MM.1S (cell line): Measurements from ENCODE around the gene ENPP1.

ENCODE experiments used
- DNase-seq: peaks from one replicate; pipeline ENCODE4 v3.0.0-alpha.2; 2015
- H2AFZ ChIP-seq: fragments of 300-600 bp; sonication (generic); 2 replicates; pipeline ENCODE4 v1.6.0; 2016; ENCODE audit warnings: antibody characterized with exemption, low read length
- H3F3A ChIP-seq: fragments of 300-600 bp; sonication (generic); 2 replicates; pipeline ENCODE4 v1.6.1; 2016; ENCODE audit warnings: mild to moderate bottlenecking, antibody characterized with exemption, low read length, moderate library complexity, mixed read lengths; ENCODE audit not compliant: insufficient read depth
- H3K27ac ChIP-seq: fragments of 300-600 bp; sonication (generic); 2 replicates; pipeline ENCODE4 v1.5.1; 2016; ENCODE audit warnings: mild to moderate bottlenecking, low read length
- H3K27me3 ChIP-seq: fragments of 300-600 bp; sonication (generic); replicated peaks from 2 replicates; pipeline ENCODE4 v1.6.0; 2016; ENCODE audit warnings: low read length; ENCODE audit not compliant: insufficient read depth
- H3K36me3 ChIP-seq: fragments of 300-600 bp; sonication (generic); replicated peaks from 2 replicates; pipeline ENCODE4 v1.6.1; 2016; ENCODE audit warnings: mild to moderate bottlenecking, low read length, mixed read lengths; ENCODE audit not compliant: insufficient read depth
- H3K4me1 ChIP-seq: fragments of 300-600 bp; sonication (generic); 2 replicates; pipeline ENCODE4 v1.6.1; 2016; ENCODE audit warnings: low read length, mixed read lengths
- H3K4me2 ChIP-seq: fragments of 300-600 bp; sonication (generic); 2 replicates; pipeline ENCODE4 v1.6.0; 2016; ENCODE audit warnings: low read depth, low read length
- H3K4me3 ChIP-seq: fragments of 300-600 bp; sonication (generic); 2 replicates; pipeline ENCODE4 v1.5.1; 2016; ENCODE audit warnings: low read length, mixed read lengths
- H3K79me2 ChIP-seq: fragments of 300-600 bp; sonication (generic); 2 replicates; pipeline ENCODE4 v1.6.1; 2016; ENCODE audit warnings: mixed run types, low read length, mixed read lengths
- H3K9ac ChIP-seq: fragments of 300-600 bp; sonication (generic); 2 replicates; pipeline ENCODE4 v1.6.1; 2016; ENCODE audit warnings: low read length, mixed read lengths
- H3K9me2 ChIP-seq: fragments of 300-600 bp; sonication (generic); replicated peaks from 2 replicates; pipeline ENCODE4 v1.6.1; 2016; ENCODE audit warnings: mild to moderate bottlenecking, low read length, mixed read lengths; ENCODE audit not compliant: insufficient read depth
- H3K9me3 ChIP-seq: fragments of 300-600 bp; sonication (generic); replicated peaks from 2 replicates; pipeline ENCODE4 v1.6.1; 2016; ENCODE audit warnings: mild to moderate bottlenecking, low read length, mixed read lengths; ENCODE audit not compliant: insufficient read depth
- H4K20me1 ChIP-seq: fragments of 300-600 bp; sonication (generic); 2 replicates; pipeline ENCODE4 v1.6.1; 2016; ENCODE audit warnings: mild to moderate bottlenecking, low read length, moderate library complexity, mixed read lengths; ENCODE audit not compliant: insufficient read depth
- EZH2 ChIP-seq: fragments of 300-600 bp; sonication (generic); optimal IDR thresholded peaks from 2 replicates; pipeline ENCODE3; 2017; ENCODE audit warnings: low read depth, mild to moderate bottlenecking, antibody characterized with exemption, low read length, mixed read lengths
- EZH2phosphoT487 ChIP-seq: fragments of 300-600 bp; sonication (generic); IDR thresholded peaks from 2 replicates; pipeline ENCODE4 v1.6.1; 2018; ENCODE audit warnings: antibody characterized with exemption, low read length
- TF ChIP-seq, protein P1 (sequence below): fragments of 300-600 bp; sonication (generic); IDR thresholded peaks from 2 replicates; pipeline ENCODE4 v1.5.1; 2016; ENCODE audit warnings: antibody characterized with exemption, low read length, mixed read lengths

The ENPP1 gene

DNA sequence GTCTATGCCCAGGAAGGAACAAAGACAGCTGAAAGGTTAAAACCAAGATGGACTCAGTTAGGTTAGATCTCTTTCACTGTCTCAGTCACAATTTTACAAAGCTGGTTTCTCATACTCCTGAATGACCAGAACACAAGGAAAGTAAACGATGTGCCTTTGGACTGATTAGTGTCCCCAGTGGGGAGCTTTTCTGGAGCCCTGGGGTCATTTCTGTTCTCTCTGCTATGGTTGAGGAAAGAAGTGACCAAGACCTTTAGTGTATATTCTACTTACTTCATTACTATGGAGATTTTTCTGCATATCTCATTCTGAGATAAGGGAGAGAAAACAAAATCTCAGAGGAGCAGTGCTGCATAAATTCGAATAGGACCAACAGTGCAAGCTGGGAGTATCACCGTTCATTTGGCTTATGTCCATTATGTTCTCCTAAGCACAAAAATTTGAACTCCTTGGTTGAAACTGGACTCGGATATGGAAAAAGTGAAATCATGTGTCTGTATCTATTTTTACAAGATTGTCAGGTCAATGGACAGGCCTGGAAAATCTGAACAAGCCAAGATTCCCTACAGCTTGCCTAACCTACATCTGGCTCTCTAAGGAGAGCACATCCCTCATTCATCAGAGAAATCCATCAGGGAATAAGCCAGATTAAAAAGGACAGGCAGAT lies 34.4 kb upstream of the ENPP1 start:
- no peak for DNase-seq
- H3K4me2 ChIP-seq = no peak overlapping the region
- no peak overlapping the region for H3K4me3 ChIP-seq
- H3K27ac ChIP-seq = no peak overlapping the region
- no peak overlapping the region for H2AFZ ChIP-seq
- H3K9me3 ChIP-seq = no peaks in the 10 kb centered on the region
- no peaks in the 10 kb centered on the region for H3F3A ChIP-seq
- H4K20me1 ChIP-seq = no peaks in the 10 kb centered on the region
- no peaks in the 10 kb centered on the region for H3K9me2 ChIP-seq
- no peaks in the 10 kb centered on the region for H3K36me3 ChIP-seq
- H3K79me2 ChIP-seq = no peaks in the 10 kb centered on the region
- TF ChIP-seq EZH2phosphoT487 = no peak
- TF ChIP-seq, protein P1, sequence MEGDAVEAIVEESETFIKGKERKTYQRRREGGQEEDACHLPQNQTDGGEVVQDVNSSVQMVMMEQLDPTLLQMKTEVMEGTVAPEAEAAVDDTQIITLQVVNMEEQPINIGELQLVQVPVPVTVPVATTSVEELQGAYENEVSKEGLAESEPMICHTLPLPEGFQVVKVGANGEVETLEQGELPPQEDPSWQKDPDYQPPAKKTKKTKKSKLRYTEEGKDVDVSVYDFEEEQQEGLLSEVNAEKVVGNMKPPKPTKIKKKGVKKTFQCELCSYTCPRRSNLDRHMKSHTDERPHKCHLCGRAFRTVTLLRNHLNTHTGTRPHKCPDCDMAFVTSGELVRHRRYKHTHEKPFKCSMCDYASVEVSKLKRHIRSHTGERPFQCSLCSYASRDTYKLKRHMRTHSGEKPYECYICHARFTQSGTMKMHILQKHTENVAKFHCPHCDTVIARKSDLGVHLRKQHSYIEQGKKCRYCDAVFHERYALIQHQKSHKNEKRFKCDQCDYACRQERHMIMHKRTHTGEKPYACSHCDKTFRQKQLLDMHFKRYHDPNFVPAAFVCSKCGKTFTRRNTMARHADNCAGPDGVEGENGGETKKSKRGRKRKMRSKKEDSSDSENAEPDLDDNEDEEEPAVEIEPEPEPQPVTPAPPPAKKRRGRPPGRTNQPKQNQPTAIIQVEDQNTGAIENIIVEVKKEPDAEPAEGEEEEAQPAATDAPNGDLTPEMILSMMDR = no peak
- no peak for TF ChIP-seq EZH2
- H3K4me1 ChIP-seq = no peaks in the 10 kb centered on the region
- no peaks in the 10 kb centered on the region for H3K27me3 ChIP-seq
- H3K9ac ChIP-seq = no peak overlapping the region

DNA sequence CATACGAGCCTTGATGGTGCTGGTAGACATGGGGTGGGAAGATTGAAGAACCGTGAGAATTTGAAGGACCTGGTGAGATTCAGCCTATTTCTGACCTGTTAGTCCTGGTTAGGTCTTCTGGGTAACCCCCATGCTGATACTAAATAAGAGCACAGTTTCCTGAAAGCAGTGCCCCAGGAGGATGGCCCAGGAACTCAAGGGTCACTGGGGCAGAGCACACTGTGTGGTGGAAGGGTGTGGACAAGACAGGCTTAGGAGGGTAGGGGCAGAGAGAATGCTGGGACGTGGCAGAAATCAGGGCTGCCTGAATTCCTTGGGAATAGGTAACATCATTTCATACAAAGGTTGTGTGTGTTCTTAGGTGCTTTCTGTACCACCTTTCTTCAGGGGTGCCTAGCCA lies 31.9 kb upstream of the ENPP1 start:
- H3K4me3 ChIP-seq = no peak overlapping the region
- H3K79me2 ChIP-seq = no peaks in the 10 kb centered on the region
- H4K20me1 ChIP-seq = no peaks in the 10 kb centered on the region
- H3K27me3 ChIP-seq = no peaks in the 10 kb centered on the region
- no peak overlapping the region for H3K4me2 ChIP-seq
- no peak overlapping the region for H3K9ac ChIP-seq
- no peaks in the 10 kb centered on the region for H3K9me3 ChIP-seq
- H3F3A ChIP-seq = no peaks in the 10 kb centered on the region
- H2AFZ ChIP-seq = no peak overlapping the region
- no peaks in the 10 kb centered on the region for H3K4me1 ChIP-seq
- no peak for TF ChIP-seq EZH2phosphoT487
- no peak for TF ChIP-seq EZH2
- TF ChIP-seq, protein P1 = no peak
- no peak overlapping the region for H3K27ac ChIP-seq
- no peaks in the 10 kb centered on the region for H3K9me2 ChIP-seq
- no peak for DNase-seq
- no peaks in the 10 kb centered on the region for H3K36me3 ChIP-seq

GRCh38 chr6:131776985-131777384 lies 30.8 kb upstream of the ENPP1 start:
- no peaks in the 10 kb centered on the region for H3K9me2 ChIP-seq
- no peaks in the 10 kb centered on the region for H3K27me3 ChIP-seq
- TF ChIP-seq, protein P1 = no peak
- TF ChIP-seq EZH2 = no peak
- TF ChIP-seq EZH2phosphoT487 = no peak
- H2AFZ ChIP-seq = no peak overlapping the region
- H3K79me2 ChIP-seq = no peaks in the 10 kb centered on the region
- no peaks in the 10 kb centered on the region for H3K36me3 ChIP-seq
- H3K9me3 ChIP-seq = no peaks in the 10 kb centered on the region
- H3F3A ChIP-seq = no peaks in the 10 kb centered on the region
- H3K4me2 ChIP-seq = no peak overlapping the region
- H3K9ac ChIP-seq = no peak overlapping the region
- no peaks in the 10 kb centered on the region for H3K4me1 ChIP-seq
- no peak overlapping the region for H3K27ac ChIP-seq
- no peak overlapping the region for H3K4me3 ChIP-seq
- DNase-seq = no peak
- H4K20me1 ChIP-seq = no peaks in the 10 kb centered on the region
